ENCODE measurements around the gene KRTAP10-1. TPM values are rescaled to one million over a fixed set of nuclear protein-coding genes. Genes with fewer than 3 reads are reported as not detected.
"Not testable (repeated sequence)": the region's sequence is repeated elsewhere in the genome, so short reads cannot be mapped to it uniquely, and the experiment has no call there.

The KRTAP10-1 gene
- total RNA-seq, 1 donor: not detected

DNA sequence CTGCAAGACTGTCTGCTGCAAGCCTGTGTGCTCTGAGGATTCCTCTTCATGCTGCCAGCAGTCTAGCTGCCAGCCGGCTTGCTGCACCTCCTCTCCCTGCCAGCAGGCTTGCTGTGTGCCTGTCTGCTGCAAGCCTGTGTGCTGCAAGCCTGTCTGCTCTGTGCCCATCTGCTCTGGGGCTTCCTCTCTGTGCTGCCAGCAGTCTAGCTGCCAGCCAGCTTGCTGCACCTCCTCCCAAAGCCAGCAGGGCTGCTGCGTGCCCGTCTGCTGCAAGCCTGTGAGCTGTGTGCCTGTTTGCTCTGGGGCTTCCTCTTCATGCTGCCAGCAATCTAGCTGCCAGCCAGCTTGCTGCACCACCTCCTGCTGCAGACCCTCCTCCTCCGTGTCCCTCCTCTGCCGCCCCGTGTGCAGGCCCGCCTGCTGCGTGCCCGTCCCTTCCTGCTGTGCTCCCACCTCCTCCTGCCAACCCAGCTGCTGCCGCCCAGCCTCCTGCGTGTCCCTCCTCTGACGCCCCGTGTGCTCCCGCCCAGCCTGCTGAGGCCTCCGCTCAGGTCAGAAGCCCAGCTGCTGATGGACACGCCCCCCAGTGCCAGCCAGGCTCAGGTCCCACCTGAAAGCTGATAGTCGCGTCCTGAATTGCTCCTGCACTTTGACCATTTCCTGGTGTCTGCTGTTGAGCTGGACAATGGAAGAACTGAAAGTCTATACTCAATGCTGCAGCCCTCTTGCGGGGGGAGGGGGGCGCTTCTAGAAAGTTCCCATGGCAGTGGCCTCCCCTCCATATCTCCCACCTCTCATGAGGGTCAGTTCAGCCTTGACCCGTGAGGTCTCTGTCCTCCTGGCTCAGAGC is 34.7 kb upstream of the KRTAP10-1 start:
- Histone ChIP-seq H3K4me3 (ENCODE audit: low read length) (no peak overlapping the region), H3K4me1 (ENCODE audit: insufficient read depth, low read length) (no peaks in the 10 kb centered on the region), H3K9me3 (ENCODE audit: low read depth, low read length) (no peaks in the 10 kb centered on the region), H3K27me3 (ENCODE audit: insufficient read depth, low read length) (no peaks in the 10 kb centered on the region)

DNA sequence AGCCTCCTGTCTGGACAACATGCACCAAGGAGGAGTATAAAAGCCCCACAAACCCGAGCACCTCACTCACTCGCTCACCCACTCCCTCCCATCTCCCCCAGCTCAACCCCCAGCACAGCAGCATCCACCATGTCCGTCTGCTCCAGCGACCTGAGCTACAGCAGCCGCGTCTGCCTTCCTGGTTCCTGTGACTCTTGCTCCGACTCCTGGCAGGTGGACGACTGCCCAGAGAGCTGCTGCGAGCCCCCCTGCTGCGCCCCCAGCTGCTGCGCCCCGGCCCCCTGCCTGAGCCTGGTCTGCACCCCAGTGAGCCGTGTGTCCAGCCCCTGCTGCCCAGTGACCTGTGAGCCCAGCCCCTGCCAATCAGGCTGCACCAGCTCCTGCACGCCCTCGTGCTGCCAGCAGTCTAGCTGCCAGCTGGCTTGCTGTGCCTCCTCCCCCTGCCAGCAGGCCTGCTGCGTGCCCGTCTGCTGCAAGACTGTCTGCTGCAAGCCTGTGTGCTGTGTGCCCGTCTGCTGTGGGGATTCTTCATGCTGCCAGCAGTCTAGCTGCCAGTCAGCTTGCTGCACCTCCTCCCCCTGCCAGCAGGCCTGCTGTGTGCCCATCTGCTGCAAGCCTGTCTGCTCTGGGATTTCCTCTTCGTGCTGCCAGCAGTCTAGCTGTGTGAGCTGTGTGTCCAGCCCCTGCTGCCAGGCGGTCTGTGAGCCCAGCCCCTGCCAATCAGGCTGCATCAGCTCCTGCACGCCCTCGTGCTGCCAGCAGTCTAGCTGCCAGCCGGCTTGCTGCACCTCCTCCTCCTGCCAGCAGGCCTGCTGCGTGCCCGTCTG is 33.8 kb upstream of the KRTAP10-1 start, which contains the start of gene KRTAP10-4:
Gene KRTAP10-4, plus strand, starts transcription at position 100 of the 827 bp plus-strand sequence. Its CDS starts 30 bp downstream, at position 130.
- not testable (repeated sequence) for H3K4me1 ChIP-seq (ENCODE audit: insufficient read depth, low read length); H3K27me3 ChIP-seq (ENCODE audit: insufficient read depth, low read length); H3K4me3 ChIP-seq (ENCODE audit: low read length); H3K9me3 ChIP-seq (ENCODE audit: low read depth, low read length)

DNA sequence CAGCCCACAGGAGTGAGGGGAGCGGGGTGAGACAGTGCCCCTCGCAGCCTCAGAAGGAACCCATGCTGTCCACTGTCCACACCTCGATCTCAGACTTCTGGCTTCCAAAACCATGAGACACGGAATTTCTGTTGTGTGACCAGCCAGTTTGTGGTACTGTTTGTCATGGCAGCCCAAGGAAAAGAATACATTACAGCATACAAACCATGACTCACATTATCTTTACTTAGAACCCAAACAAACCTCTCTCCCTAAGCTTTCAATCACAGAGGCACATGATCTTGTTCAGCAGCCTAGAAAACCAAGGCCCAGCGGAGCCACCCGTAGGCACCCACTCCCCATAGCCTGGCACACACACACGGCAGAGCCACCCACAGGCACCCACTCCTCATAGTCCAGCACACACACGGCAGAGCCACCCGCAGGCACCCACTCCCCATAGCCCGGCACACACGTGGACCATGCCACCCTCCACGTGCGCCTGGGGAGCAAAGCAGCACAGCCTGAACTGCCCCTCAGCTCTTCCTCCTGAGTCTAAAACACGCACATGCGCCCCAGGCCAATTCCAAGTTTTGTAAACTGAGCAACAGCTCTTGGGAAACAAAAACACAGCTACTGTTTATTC is 33.1 kb upstream of the KRTAP10-1 start:
- no peaks in the 10 kb centered on the region for H3K9me3 ChIP-seq (ENCODE audit: low read depth, low read length)

DNA sequence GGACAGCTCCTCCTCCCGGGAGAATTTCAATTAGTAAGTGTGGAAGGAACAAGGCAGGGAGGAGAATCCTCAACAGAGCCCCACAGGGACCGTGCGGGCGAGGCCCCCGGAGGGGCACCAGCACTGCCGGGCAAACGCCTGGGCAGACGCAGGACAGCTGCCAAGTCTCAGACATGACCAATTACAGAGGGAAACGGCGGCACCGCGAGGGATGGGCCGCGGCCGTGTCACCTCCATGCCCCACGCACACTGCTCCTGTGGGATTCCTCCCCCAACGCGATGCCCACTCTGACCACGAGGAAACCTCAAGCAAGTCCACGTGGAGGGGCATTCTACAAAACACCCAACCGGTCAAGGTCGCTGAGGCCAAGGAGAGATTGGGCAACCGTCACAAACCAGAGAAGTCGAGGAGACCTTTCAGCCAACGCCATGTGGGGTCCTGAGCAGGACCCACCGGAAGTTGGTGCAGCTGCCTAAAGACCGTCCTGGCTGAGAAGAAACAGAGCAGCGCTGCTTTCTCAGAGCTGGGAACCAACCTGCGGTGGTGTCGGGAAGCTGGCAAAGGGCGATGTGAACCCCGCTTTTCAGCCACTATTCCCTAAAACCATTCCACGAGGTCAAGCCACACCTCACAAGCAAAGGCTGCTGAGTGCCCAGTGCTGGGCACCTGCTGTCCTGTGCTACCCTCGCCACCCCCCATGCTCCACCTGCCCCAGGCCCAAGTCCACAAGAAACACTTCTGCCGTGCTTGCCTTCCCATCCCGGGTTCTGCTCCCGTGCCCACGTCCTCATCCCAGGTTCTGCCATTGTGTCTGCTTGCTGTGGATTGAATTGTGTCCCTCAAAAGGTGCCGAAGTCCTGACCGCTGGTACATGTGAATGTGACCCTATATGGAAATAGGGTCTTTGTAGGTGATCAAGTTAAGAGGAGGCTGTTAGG is 32.1 kb upstream of the KRTAP10-1 start:
- Histone ChIP-seq H3K27me3 (ENCODE audit: insufficient read depth, low read length) (no peaks in the 10 kb centered on the region), H3K4me3 (ENCODE audit: low read length) (no peak overlapping the region), H3K4me1 (ENCODE audit: insufficient read depth, low read length) (no peaks in the 10 kb centered on the region), H3K9me3 (ENCODE audit: low read depth, low read length) (no peaks in the 10 kb centered on the region)

More for the DNA sequence above, 33.1 kb upstream of the KRTAP10-1 start:
- H3K4me1 ChIP-seq (ENCODE audit: insufficient read depth, low read length): no peaks in the 10 kb centered on the region
- H3K4me3 ChIP-seq (ENCODE audit: low read length): no peak overlapping the region
- no peaks in the 10 kb centered on the region for H3K27me3 ChIP-seq (ENCODE audit: insufficient read depth, low read length)

DNA sequence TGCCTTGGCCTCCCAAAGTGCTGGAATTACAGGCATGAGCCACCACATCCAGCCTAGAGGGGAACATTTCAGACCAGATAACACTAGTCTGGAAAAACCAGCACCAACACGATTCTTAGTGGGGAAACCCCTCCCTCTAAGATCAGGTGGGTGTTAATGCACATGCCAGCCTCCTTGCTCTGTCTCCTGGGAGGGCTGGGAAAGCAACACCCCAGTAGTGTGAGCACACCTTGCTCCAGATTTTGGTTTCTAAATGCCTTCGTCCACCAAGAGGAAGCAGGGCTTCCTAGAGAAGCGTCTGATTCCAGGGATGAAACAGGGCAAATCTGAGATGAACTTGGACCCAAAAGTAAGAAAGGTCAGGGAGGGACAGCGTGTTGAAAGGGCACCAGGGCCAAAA is 31.3 kb upstream of the KRTAP10-1 start:
- Histone ChIP-seq H3K4me3 (ENCODE audit: low read length) (no peak overlapping the region), H3K27me3 (ENCODE audit: insufficient read depth, low read length) (no peaks in the 10 kb centered on the region), H3K4me1 (ENCODE audit: insufficient read depth, low read length) (no peaks in the 10 kb centered on the region), H3K9me3 (ENCODE audit: low read depth, low read length) (no peaks in the 10 kb centered on the region)

DNA sequence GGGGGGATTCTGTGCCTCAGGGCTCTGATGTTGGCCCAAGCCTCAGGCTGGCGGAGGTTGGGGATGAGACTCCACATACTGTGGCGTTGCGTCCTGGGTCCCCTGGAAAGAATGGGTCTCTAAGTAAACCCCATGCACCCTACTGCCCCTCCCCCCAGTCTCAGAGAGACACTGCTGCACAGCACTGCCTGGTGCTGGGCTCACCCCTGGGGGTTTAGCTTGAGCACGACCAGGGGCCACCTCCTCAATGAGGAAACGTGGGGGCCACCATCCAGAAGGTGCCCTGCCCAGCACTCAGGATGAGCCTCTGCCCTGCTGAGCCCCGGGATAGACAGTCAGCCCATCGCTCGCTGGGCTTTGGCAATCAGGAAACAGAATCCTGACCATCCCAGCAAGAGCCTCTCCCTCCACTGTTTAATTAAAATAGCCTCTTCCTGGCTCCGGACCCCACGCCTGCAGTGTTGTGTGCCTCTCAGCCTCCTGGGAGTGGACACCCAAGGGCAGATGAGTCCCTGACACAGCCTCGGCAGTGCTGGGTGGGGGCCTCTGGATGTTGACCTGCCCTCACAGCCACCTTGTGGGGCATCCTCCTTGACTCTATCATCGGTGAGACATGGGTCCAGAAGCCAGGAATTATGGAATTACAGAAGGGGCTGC is 30.0 kb upstream of the KRTAP10-1 start:
- Histone ChIP-seq H3K4me3 (ENCODE audit: low read length) (no peak overlapping the region), H3K27me3 (ENCODE audit: insufficient read depth, low read length) (no peaks in the 10 kb centered on the region), H3K9me3 (ENCODE audit: low read depth, low read length) (no peaks in the 10 kb centered on the region), H3K4me1 (ENCODE audit: insufficient read depth, low read length) (peaks cover 4% of the 10 kb centered on the region)

DNA sequence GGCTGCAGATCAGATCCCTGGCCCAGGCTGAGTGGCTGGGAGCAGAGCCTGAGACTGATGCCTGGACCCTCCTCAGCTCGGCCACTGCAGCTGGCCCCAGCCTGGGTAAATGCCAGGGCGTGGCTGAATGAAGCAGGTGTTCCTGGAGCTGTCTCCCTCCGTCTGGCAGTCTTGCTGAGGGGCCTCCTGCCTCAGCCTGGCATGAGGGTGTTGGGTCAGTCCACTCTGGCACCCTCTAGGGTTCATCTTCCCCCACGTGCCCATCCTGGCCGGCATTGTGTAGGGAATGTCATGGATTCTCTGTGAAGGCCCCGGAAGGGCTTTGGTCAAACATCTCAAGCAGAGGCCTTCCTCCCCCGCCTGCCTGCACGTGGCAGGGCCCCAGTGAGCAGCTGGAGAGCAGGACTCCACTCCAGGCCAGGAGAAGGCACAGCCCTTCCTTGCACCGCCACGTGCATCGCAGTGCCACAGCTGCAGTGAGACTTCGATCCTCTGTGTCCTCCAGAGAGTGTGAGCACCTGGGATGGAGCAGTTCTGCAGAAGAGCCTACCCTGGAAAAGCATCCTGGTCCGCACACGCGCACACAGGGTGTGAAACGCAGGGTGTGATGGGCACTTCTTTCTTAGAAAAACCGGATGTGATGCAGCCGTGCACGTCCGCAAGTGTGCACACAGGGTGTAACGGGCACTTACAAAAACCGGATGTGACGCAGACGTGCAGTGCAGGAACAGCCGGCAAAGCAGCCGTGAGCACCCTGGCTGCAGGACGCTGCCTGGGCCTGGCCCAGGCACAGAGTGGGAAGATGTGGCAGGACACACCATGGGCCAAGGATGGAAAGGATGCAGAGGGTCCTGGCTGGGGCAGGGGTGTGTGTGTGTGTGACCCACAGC is 28.9 kb upstream of the KRTAP10-1 start:
- Histone ChIP-seq H3K4me3 (ENCODE audit: low read length) (no peak overlapping the region), H3K9me3 (ENCODE audit: low read depth, low read length) (no peaks in the 10 kb centered on the region), H3K27me3 (ENCODE audit: insufficient read depth, low read length) (no peaks in the 10 kb centered on the region)

DNA sequence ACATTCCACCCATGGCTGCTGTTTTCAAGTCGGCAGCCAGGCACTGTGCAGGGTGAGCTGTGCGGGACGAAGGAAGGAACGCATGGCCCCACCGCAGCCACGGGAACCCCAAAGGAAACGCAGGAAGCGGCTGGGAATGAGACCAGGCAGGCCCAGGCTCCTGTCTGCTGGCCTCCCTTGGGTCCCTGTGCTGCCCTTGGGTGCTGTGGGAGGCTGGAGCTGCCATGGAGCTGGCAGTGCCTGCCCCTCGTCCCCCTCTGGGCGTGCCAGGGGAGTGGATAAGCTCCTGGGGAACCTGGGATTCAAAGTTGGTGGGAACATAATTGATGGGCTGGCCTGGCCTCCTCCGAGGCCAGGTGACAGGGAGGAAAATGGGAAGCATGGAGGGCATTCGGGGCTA is 28.3 kb upstream of the KRTAP10-1 start:
- H3K4me3 ChIP-seq (ENCODE audit: low read length): no peak overlapping the region
- no peaks in the 10 kb centered on the region for H3K27me3 ChIP-seq (ENCODE audit: insufficient read depth, low read length)
- H3K9me3 ChIP-seq (ENCODE audit: low read depth, low read length): no peaks in the 10 kb centered on the region
- peaks cover 4% of the 10 kb centered on the region for H3K4me1 ChIP-seq (ENCODE audit: insufficient read depth, low read length)

More for the DNA sequence above, 28.9 kb upstream of the KRTAP10-1 start:
- peaks cover 4% of the 10 kb centered on the region for H3K4me1 ChIP-seq (ENCODE audit: insufficient read depth, low read length)

DNA sequence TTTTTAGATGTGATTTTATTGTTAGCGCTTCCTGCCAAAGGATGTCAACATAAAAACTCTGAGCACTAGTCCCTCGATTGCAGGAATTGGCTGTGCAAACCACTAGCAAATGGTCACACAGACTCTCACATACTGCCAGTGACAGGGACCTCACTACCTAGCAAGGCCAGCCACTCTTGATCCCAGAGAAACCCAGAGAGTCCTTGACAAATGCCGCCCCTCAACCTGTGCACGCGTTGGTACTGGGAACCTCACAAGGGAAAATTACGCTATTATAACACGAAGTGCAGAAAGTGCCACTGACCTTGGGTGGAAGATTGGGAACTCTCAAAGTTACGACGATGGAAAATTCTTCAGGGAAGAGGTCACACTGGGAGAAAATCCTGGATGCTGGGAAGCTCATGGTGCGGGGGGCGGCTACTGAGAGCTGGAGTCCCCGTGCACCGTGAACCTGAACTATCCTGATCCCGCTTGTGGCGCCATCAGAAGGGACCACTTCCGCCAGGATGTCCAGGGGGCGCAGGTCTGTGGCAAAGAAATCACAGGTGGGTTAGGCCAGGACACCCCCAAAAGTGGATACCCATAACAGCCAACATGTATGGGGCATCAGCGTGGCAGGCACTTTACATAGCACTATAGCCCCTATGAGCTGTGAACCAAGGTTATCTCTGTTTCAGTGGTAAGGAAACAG is 27.6 kb upstream of the KRTAP10-1 start:
- Histone ChIP-seq H3K9me3 (ENCODE audit: low read depth, low read length) (peaks cover 2% of the 10 kb centered on the region), H3K4me3 (ENCODE audit: low read length) (no peak overlapping the region), H3K27me3 (ENCODE audit: insufficient read depth, low read length) (no peaks in the 10 kb centered on the region), H3K4me1 (ENCODE audit: insufficient read depth, low read length) (peaks cover 4% of the 10 kb centered on the region)

DNA sequence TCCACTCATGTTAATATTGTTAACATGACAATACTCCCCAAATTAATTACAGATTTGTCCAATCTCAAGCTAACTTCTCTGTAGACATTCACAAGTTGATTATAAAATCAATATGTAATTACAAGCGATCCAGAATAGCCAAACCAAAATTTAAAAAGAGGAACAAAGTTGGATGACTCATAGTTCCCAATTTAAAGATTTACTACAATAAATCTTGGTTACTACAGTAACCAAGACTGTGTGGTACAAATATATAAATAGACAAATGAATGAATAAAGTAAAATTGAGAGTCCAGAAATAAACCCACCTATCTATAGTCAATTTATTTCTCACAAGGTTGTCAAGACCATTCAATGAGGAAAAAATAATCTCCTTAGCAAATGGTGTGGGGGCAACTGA is 26.4 kb upstream of the KRTAP10-1 start:
- H3K27me3 ChIP-seq (ENCODE audit: insufficient read depth, low read length): no peaks in the 10 kb centered on the region
- no peak overlapping the region for H3K4me3 ChIP-seq (ENCODE audit: low read length)

DNA sequence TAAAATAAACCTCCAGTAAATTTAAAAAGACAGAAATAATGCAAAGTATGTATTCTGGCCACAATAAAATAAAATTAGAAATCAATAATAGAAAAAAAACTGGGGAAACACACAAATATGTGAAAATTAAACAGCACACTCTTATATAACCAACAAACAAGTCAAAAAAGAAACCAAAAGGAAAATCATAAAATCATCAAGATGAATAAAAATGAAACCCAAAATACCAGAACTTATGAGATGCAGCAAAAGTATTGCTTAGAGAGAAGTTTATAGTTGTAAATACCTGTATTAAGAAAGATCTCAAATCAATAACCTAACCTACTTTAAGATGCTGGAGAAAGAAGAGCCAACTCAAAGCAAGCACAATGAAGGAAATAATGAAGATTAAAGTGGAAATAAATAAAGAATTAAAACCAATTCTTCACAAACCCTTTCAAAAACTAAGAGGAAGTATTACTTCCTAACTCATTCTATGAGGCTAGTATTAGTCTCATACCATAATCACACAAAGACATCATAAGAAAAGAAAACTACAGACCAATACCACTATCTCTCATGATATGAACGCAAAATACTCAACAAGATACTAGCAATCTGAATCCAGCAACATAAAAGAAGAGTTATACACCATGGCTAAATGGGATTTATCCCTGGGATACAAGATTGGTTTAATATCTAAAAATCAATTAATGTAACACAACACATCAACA is 25.0 kb upstream of the KRTAP10-1 start:
- H3K9me3 ChIP-seq (ENCODE audit: low read depth, low read length): peaks cover 5% of the 10 kb centered on the region
- peaks cover 4% of the 10 kb centered on the region for H3K4me1 ChIP-seq (ENCODE audit: insufficient read depth, low read length)
- H3K27me3 ChIP-seq (ENCODE audit: insufficient read depth, low read length): no peaks in the 10 kb centered on the region
- no peak overlapping the region for H3K4me3 ChIP-seq (ENCODE audit: low read length)

More for the DNA sequence above, 26.4 kb upstream of the KRTAP10-1 start:
- H3K4me1 ChIP-seq (ENCODE audit: insufficient read depth, low read length): peaks cover 4% of the 10 kb centered on the region
- H3K9me3 ChIP-seq (ENCODE audit: low read depth, low read length): peaks cover 5% of the 10 kb centered on the region

DNA sequence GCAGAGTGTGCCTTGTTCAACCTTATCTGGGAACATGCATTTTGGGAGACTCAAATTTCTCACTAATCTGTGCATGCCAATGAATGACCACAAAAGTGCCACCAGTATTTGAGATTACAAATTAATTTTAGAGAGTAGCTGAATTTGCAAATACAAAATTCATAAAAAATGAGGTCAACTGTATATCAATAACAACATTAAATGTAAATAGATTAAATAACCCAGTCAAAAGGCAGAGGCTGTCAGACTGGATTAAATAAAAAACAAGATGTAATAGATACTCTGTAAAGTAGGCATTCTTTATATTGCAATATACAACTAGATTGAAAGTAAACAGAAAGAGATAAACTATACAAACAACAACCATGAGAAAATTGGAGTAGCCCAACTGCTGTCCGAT is 24.1 kb upstream of the KRTAP10-1 start:
- H3K4me1 ChIP-seq (ENCODE audit: insufficient read depth, low read length): peaks cover 4% of the 10 kb centered on the region

More for the DNA sequence above, 24.1 kb upstream of the KRTAP10-1 start:
- Histone ChIP-seq H3K27me3 (ENCODE audit: insufficient read depth, low read length) (no peaks in the 10 kb centered on the region), H3K9me3 (ENCODE audit: low read depth, low read length) (peaks cover 5% of the 10 kb centered on the region), H3K4me3 (ENCODE audit: low read length) (no peak overlapping the region)
